Glomerular endothelial cell (primary cell): ENCODE data around the gene STAM2. TPM values are rescaled to one million over a fixed set of nuclear protein-coding genes. Genes with fewer than 3 reads are reported as not detected.
"Not testable (repeated sequence)": the region's sequence is repeated elsewhere in the genome, so short reads cannot be mapped to it uniquely, and the experiment has no call there.

Experiments
- DNase-seq: peaks from one replicate; pipeline ENCODE4 v3.0.0-alpha.2; 2011; ENCODE audit warnings: low read depth, low spot score; ENCODE audit errors: extremely low read depth
- total RNA-seq: library from RNA; depleted of rRNA; stranded (reverse); fragments of >200 nt; gene quantifications from 2 replicates; pipeline ENCODE4 v1.2.3, GENCODE V29; 2015

The STAM2 gene
- 14.8 and 23.3 TPM in 2 replicates for total RNA-seq

DNA sequence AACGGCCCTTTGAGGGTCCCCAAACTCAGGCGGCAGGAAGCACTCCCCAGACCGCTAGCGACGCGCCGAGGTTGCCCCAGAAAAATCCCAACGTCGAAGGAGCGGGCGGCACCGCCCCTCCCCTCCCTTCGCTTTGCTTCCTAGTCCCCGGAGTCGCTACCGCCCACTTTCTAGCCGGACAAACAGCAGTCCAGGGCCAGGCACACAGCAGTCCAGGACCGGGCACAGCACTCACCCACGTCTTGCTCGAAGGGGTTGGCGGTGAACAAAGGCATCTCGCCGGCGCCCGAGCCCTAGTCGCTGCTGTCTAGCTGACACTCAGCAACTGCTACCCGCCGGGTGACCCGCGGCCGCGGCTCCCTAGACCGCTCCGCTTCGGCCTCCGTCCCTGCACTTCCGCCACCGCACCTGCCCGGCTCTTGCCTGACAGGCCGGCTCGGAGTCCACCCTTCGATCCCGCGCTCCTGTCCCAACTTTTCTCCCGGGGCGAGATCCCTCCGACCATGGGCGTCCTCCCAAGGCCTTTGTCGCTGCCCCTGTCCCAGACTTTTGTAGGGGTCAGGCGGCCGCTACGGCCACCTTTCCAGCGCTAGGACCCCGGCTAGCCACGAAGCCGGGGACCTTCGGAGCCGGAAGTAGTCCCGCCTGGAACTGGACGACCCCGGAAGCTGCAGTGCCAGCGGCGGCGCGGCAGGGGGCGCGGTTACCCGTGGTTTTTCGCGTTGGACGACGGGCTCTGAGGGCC lies at the start of gene STAM2:
Gene STAM2 (minus strand): TSS at position 396 of the 745 bp plus-strand sequence. CDS start 121 bp downstream, at position 275.
- peak; percentile 57 for DNase-seq

DNA sequence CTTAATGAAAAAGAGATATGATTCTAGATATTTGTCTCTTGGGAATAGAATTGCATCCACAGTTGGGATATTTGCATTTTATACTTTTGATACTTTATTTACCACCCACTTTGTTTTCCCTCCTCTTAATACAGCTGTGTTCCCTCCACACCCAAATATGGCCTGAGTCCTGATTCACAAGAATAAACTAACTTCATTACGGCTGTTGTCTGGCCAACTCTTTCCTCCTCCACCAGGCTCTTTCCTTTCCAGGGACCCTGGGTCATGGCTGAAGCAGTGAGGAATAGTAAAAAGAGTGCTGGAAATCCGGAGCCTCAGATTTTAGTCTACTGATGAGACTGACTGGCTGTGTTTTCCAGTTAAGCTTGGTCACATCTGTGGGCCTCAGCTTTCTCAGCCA lies 48.4 kb upstream of the STAM2 start:
- DNase-seq = no peak

DNA sequence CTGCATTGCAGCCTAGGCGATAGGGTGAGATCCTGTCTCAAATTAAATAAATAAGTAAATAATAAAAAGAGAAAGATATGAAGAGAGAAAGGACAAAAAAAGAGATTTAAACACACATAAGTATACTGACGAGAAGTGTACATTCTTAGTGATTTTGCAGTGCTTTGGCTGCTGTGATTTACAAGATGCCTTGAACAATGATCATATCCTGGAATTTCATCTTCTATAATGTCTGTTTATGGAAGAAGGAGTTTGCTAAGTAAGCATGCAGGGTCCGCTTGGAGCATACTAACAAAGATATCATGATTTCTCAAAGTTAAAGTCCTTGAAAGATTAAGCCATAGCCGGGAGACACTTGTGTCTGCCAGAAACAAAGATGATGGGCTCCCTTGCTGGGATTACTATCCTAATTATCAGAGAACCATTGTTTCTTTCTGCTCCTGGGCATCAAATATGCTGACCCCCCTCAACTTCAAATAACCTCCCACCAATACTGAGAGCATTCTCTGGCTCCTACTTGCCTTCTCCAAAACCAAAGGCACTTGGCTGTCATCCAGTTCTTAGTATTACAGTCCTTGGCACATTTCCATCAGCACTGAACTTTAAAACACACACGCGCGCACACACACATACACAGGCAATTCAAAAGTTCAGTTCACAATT lies 47.5 kb upstream of the STAM2 start:
- DNase-seq = no peak

DNA sequence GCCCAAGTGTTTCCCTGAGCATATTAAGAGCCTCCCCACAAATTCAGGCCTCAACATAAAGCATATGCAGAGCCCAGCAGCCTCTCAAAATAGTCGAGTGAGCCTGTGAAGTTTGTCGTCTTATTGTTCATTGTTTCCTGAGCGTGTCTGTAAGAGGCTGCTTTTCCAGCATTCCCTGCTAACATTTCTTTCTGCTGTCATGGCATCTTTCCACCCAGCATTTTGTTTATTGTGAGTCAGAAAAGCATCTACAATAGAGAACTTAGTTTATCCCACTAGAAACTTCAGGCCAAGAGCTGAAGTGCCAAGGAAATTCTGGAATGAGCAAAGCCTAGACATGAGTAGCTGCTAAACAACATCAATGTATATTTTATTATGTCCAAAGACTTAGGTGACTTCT lies 46.3 kb upstream of the STAM2 start:
- DNase-seq = no peak

DNA sequence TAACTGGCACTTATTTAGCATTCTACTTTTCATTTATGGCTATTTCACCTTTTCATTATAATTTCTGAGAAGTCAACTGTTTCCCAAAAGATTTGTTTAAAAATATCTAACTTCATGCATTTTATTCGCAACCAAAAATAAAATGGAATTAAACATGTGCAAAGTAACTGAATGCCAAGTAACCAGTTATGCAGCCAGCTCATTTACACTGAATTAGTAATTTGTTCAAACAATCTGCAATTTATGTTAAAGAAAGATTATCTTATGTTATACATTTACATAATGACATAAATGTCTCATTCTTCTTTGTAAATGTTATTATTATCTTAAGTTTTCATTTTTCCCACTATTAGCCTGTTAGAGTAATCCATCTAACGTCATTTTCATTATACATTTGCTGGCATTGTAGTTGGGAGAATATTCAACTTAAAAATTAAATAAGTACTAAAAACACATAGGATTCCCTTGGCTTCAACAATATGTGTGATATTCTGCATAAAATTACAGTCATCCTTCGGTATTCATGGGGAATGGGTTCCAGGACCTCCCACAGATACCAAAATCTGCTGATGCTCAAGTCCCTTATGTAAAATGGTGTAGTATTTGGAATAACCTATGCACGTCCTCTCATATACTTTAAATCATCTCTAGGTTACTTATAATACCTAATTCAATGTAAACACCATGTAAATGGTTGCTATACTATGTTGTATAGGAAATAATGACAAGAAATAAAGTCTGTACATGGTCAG lies 43.7 kb upstream of the STAM2 start:
- no peak for DNase-seq

DNA sequence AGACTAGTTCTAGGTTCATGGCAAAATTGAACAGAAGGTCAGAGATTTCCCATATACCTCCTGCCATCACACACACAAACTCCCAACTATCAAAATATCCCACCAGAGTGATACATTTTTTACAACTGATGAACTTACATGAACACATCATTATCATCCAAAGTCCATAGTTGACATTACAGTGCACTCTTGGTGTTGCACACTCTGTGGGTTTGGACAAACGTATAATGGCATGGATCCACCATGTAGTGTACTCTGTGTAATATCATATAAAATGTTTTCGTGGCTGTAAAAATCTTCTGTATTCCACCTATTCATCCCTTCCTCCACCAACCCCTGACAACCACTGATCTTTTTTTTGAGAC lies 25.9 kb upstream of the STAM2 start:
- no peak for DNase-seq

DNA sequence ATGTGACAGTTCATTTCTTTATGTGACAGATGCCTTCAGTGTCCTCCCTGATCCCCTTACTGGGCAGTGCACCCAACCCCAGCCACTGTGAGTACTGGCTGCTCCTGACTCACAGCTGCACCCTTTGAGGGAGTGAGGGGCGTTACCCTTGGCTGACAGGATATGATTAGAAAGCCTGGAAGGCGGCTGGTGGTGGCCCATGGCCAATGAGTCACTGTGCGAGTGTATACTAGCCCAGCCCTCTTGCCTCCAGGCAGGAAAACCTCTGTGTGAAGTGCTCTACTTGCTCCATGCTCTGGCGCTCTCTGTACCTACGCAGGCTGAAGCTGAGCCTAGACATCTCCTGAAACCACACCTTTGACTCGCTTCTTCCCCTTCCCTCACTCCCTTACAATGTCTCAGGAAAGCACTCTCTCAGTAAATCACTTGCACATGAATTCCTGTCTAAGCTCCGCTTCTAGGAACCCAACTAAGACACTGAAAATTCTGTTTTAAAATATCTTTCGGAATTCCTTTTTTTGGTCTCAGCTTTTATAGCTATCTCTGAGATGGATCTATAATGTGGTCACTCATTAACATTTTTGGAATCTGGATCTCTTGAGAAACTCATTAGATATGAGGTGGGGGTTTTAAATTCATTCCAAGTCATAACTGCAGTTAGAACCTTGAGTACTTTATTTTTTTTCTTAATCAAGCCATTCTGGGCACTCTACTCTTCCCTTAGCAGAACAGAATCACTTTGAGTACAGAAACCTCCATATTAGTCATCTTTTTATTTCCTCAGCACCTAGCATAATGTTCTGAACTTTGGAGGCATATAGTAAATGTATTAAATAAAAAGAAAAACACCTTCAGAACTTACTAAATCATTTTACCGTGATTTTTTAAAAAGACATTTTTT lies 25.3 kb upstream of the STAM2 start:
- peak; percentile 76 for DNase-seq

DNA sequence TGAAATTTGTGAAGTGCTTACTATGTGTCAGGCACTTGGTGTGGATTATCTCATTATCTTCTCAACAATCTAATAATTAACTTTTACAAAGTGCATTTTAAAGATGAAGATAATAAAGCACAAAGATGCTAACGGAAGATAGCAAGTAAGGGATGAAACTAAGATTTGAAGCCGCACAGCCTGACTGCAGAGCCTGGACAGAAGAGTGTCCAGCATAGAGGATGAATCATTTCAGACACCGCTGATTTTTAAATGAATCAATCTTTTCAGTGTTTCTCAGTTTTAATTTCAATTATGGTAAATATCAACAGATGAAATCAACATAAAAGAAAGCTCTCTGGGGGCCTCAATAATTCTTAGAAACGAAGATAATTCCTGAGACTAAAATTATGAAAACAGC lies 24.5 kb upstream of the STAM2 start:
- DNase-seq = no peak

DNA sequence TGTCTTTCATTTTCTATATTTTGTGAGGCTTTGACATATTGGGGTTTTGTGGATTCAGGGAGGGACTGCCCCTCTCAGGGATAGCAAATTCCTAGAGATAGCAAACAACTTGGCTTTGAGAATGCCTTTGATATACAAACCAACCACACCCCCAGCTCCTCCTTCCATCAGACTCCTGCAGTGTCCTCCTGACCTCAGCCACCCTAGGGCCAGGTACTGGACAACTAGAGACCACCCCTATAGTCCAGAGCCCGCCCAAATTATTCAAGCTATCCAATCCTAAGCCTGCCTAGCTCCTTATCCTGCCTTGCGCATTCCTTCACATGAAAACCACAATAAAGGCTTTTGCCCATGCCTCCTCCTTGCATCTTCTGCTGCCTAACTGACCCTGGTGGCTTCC lies 22.9 kb upstream of the STAM2 start:
- DNase-seq = no peak

DNA sequence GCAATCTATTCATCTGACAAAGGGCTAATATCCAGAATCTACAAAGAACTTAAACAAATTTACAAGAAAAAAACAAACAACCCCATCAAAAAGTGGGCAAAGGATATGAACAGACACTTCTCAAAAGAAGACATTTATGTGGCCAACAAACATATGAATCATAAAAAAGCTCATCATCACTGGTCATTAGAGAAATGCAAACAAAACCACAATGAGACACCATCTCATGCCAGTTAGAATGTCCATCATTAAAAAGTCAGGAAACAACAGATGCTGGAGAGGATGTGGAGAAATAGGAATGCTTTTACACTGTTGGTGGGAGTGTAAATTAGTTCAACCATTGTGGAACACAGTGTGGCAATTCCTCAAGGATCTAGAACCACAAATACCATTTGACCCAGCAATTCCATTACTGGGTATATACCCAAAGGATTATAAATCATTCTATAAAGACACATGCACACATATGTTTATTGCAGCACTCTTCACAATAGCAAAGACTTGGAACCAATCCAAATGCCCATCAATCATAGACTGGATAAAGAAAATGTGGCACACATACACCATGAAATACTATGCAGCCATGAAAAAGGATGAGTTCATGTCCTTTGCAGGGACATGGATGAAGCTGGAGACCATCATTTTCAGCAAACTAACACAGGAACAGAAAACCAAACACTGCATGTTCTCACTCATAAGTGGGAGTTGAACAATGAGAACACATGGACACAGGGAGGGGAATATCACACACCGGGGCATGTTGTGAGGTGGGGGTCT lies 22.1 kb upstream of the STAM2 start:
- DNase-seq = not testable (repeated sequence)

DNA sequence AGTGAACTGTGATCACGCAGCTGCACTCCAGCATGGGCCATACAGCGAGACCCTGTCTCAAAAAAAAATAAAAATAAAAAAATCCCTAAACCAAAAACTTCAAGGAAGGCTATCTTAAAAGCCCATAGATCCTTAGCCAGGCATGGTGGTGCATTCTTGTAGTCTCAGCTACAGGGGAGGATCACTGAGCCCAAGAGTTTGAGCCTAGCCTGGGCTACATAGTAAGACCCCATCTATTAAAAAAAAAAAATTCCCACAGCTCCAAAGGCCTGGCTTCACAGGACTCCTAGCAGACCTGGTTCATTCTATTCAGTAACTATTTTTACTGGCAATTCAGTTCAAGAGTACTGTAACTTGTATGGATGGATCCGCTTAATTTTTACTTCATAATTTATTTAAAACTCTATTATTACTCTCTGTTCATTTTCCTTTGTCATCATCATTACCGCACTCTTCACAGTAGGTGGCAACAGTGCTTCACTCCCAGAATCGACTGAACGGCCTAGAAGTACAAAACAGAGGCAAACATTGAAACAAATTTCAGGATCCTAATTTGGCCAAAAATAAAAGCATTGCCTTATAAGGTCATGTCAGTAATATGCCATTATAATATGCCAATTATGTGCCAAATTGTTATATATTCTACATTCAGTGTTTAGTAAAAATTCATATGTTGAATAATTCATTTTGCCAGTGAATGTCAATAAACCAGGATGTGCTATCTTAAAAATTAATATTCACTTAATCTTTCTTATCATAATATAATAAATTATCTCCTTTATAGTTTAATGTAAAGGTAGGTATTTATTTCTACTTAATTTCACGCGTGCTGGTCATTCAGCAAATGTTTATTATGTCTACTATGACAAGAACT lies 14.3 kb upstream of the STAM2 start:
- DNase-seq = no peak

DNA sequence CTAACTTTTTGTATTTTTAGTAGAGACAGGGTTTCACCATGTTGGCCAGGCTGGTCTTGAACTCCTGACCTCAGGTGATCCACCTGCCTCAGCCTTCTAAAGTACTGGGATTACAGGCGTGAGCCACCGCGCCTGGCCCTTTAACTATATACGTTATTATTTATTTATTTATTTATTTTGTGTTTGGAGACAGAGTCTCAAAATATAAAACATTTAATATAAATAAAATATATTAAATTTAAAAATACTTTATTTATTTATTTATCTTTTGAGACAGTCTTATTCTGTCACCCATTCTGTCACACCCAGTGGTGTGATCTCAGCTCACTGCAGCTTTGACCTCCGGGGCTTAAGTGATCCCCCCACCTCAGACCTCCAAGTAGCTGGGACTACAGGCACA lies 11.2 kb upstream of the STAM2 start:
- DNase-seq = not testable (repeated sequence)

DNA sequence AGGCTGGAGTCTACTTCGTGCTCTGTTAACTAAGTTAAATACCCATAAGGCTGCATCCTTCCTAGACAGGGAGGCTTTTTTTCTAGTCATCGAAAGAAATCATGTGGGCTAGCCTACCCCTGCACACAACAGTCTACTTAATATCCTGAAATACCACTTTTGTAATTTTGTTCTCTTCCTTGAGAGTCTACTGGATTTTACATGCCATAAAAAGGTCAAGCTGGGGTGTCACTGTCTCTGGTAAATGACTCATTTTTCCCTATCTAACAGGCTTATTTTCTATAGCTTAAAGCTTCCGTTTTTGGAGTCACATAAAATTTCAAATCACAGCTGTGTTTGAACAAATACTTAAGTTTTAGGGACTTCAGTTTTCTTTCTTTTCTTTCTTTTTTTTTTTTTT lies 10.7 kb upstream of the STAM2 start:
- DNase-seq = no peak

DNA sequence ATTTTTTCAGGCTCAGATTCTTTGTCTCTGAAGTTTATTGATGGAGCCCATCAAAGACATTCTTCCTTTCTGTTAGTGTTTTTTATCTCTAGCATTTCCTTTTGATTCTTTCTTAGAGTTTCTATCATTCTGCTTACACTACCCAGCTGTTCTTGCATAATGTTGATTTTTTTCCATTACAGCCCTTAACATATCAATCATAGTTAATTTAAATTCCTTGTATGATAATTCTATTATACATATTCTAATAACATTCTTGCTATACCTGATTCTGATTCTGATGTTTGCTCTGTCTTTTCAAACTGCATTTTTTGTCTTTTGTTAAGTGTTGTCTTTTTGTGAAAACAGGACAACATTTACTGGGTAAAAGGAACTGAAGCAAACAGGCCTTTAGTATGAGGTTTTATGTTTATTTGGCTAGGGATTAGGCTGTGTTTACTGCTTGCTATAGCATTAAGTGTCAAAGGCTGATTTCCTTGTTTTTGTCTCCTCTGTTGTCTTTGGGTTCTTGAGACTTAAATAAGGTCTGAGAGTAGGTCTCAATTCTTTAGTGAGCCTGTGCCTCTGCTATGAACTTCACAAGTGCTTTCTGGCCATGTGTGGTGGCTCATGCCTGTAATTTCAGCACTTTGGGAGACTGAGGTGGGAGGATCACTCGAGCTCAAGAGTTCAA lies 8.0 kb upstream of the STAM2 start:
- no peak for DNase-seq

DNA sequence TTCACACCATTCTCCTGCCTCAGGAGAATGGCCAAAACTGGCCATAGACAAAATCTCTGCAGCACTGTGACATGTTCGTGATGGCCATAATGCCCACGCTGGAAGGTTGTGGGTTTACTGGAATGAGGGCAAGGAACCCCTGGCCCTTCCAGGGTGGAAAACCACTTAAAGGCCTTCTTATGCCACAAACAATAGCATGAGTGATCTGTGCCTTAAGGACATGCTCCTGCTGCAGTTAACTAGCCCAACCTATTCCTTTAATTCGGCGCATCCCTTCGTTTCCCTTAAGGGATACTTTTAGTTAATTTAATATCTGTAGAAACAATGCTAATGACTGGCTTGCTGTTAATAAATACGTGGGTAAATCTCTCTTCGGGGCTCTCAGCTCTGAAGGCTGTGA lies 2.1 kb upstream of the STAM2 start:
- not testable (repeated sequence) for DNase-seq

DNA sequence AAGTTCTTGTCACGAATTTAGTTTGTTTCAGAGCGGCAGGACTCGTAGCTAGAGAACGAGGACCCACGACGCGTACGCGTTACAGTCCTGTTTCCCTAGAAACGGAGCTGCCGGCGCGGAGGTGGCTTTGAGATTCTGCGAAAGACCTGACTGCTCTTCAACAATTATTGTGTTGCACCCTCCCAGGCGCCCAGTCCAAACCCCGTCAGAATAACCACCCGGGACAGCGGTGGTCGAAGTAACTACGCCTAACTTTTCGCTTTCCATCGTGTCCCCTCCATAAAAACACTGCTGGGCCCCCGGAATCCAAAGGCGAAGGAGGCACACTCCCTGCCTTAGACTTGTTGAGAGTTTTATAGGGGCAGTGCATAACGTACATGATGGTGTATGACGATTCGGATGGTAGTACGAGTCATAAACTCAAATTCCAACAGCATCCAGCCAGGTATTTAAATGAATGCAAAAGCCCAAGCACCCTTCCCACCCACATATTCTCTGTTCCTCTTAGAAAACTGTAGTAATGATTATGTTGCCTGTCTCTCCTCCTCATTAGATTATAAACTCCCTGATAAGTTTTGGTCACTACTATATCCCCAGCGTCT lies 651 bp upstream of the STAM2 start:
- DNase-seq = no peak

DNA sequence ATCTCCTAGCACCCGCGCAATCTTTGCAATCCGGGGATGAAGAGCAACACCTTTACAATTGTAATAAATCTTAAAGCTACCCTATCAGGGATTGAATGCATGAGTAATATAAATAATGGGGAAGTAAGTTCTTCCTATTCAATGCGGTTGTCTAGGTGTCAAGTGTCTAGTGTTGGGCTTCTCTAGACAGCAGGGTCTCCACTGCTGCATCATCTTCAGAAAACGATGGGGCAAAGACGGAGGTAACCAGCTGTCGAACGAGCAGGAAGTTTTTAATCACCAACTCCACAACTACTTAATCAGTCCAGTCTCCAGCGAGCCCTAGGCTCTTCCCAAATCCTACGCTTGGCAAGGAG lies 573 bp downstream of the STAM2 start:
- no peak for DNase-seq

DNA sequence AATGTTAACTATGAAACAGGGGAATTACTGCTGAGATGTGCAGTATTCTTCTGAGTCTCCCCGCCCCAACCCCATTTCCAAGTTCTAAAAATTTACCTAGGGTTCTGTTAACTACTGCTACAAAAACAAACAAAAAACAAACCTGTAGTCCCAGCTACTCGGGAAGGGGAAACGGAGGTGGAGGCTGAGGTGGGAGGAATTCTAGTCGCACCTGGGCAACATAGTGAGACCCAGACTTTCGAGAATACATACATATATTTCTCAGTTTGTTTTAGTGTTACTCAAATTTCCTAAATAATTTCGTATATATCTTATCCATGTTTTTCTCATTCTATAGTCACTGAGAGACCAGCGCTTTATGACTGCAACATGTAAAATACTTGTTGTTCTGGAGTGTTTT lies 989 bp downstream of the STAM2 start:
- no peak for DNase-seq
